Fibroblast of pulmonary artery (primary cell): ENCODE results near the gene SLIT1.

ENCODE experiments used
- DNase-seq: peaks from one replicate; pipeline ENCODE4 v3.0.0-alpha.2; 2010; ENCODE audit warnings: low read depth
- H3K4me3 ChIP-seq: replicated peaks from 2 replicates; pipeline ENCODE4 v1.5.1; 2011; ENCODE audit warnings: low read depth, mild to moderate bottlenecking, control low read depth, low read length, moderate library complexity
- TF ChIP-seq, protein P1 (sequence below): IDR thresholded peaks from 2 replicates; pipeline ENCODE4 v1.5.1; 2011; ENCODE audit warnings: mild to moderate bottlenecking, control low read depth, low read length, inconsistent platforms; ENCODE audit errors: missing control alignments

SLIT1 gene

DNA sequence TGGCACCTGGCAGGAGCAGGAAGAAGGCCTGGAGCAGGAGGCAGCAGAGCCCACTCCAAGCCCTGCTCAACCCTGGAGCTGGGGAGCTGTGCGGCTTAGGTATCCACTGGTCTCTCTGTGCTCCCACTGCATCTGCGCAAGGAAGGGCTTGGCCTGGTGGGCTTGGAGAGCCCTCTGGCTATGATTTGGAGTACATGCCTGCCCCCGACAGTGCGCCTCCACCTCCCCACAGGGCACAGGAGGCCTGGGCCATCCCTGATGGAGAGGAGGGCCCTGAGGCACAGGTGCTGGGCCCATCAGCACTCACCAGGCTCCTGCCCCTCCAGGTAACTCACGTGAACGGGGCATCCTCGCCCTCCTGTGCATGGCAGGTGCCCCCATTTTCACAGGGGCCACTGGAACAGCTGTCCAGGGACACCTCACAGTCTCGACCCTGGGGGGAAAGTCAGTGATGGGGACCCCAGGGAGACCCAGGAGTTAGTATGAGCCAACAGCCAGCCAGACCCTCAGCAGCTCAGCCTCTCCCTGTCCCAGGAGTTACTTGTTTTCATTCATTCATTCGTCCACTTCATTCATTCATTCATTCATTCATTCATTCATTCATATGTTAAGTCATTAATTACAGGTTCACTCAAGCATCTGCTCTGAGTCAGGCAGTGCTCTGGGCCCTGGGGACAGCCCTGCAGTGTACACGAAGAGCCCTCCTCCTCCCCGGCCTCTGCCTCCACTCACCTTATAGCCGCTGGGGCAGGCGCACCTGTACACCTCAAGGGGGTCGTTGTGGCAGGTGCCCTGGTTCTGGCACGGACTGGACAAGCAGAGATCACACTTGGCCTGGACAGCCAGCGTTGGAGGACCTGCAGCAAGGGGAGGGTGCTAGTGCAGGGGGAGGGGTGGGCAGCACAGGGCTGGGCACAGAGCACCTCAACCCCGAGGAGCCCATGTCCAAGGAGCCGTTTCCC lies 167.2 kb downstream of the SLIT1 start:
- DNase-seq, result no peak
- TF ChIP-seq, protein P1, sequence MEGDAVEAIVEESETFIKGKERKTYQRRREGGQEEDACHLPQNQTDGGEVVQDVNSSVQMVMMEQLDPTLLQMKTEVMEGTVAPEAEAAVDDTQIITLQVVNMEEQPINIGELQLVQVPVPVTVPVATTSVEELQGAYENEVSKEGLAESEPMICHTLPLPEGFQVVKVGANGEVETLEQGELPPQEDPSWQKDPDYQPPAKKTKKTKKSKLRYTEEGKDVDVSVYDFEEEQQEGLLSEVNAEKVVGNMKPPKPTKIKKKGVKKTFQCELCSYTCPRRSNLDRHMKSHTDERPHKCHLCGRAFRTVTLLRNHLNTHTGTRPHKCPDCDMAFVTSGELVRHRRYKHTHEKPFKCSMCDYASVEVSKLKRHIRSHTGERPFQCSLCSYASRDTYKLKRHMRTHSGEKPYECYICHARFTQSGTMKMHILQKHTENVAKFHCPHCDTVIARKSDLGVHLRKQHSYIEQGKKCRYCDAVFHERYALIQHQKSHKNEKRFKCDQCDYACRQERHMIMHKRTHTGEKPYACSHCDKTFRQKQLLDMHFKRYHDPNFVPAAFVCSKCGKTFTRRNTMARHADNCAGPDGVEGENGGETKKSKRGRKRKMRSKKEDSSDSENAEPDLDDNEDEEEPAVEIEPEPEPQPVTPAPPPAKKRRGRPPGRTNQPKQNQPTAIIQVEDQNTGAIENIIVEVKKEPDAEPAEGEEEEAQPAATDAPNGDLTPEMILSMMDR, result no peak
- H3K4me3 ChIP-seq, result no peak overlapping the region

DNA sequence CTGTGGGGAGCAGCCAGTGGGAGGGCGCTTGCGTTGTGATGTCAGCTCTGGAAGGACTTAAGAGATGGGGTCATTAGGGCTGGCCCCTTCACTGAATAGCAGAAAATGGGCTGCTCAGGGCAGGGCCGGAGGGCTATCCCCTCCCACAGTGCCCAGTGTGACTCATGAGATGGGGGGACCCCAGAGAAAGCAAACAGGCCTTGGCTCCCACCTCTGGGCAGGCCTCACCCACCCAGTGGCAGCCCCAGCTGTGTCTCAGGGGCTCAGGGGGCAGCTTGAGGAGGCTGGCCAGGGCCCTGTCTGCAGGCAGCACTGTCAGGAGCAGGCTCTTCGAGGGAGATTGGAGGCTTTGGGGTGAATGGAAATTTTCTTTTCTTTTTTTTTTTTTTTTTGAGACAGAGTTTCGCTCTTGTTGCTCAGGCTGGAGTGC lies 168.3 kb downstream of the SLIT1 start:
- no peak for DNase-seq
- H3K4me3 ChIP-seq, result no peak overlapping the region
- TF ChIP-seq, protein P1, result no peak

DNA sequence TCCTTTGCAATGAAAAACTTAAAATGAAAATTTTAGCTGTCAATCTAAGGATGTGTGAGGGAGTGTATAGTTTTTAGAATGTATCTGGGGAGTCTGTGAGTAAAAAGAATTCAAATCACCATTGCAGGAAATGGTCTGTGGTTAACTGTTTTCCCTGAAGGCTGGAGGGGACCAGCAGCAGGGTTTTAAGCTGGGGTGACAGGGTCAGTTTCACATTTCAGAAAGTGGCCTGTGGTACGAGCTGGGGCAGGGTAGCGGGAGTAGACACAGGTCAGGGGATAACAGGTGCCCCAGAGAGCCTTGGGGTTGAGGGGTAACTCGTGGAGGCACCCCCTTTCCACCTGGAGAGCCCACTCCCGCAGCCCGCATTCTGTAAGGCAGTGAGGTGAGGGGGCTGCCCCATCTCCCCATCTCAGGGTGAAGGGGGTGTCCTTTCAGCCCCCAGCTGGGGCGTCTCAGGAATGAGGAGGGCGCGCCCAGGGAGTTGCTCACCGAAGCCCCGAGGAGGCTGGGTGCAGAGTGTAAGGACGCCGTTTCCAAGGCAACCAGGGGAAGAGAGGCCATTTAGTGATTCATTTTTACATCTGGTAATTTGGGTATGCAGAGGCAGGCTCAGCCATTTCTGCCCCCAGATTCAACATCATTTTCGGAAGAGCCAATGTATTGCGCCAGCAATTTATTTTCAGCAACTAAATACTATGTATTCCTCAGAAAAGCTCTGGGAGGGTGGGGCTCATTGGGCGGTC lies 168.9 kb downstream of the SLIT1 start:
- DNase-seq, result no peak
- TF ChIP-seq, protein P1, result no peak

DNA sequence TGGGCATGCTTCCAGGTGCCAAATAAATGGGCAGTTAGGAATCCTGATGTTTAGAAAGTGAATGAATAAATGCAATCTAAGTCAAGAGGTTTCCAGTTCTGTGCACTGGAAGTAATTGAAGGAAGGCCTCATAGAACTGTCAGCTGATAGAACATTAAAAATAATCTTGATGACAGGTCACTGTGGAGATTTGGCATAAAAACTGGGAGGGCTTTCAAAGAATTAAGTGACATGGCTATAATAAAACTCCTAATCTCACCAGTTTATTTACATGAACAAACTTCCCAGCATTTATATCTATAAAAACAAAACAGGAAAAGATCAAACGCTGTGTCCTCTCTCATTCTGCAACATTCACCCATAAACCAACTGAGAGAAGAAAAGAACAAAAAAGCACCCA lies 170.5 kb downstream of the SLIT1 start:
- no peak overlapping the region for H3K4me3 ChIP-seq
- TF ChIP-seq, protein P1, result no peak
- DNase-seq, result no peak

More for the DNA sequence above, 168.9 kb downstream of the SLIT1 start:
- no peak overlapping the region for H3K4me3 ChIP-seq

DNA sequence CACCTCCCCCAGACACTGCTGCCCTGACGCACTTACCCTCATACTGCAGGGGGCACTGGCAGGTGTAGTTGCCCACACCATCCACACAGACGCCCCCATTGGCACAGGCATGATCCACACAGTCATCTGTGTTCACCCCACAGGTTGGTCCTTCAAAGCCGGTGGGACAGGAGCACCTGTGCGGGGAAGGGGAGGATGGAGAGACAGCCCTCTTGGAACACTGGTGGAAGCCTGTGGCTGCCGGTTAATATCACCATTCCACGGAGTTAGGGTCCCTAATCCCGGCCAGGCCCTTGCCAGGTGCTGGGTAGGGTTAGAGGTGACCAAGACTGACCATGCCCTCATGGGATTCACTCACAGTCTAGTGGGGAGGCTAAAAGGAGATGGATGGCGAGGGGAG lies 171.8 kb downstream of the SLIT1 start:
- DNase-seq, result no peak
- TF ChIP-seq, protein P1, result no peak

DNA sequence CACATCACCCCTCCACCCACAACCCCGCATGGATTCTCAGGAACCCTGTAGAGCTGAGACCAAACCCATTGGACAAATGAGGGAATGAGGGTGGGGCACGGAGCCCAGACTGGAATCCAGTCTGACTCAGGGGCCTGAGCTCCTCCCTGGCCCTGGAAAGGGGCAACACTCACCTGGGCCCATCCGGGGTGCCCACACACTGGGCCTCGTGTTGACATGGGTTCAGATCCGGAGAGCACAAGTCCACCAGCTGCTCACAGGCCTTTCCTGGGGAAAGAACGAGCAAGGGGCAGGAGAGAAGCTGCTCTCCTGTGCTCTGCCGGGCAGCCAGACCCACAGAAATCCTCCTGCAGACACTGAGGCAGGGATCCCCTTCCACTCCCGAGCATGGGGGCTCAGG lies 172.2 kb downstream of the SLIT1 start:
- DNase-seq, result no peak
- no peak overlapping the region for H3K4me3 ChIP-seq
- TF ChIP-seq, protein P1, result no peak

More for the DNA sequence above, 171.8 kb downstream of the SLIT1 start:
- H3K4me3 ChIP-seq, result no peak overlapping the region
